GM18507 (cell line): ENCODE measurements around the gene ANKRD13D.
A peak's percentile ranks its signal among the peaks of the same experiment; 100 is the strongest.

Source experiments
- DNase-seq: peaks from one replicate; pipeline ENCODE4 v3.0.0; 2011; ENCODE audit warnings: low read depth; ENCODE audit not compliant: insufficient read length; ENCODE audit errors: extremely low spot score
- FAIRE-seq: peaks from 2 replicates; lab custom pipeline; 2011; peaks lifted over from hg19 to GRCh38; lab: Jason Lieb, UNC

The ANKRD13D gene

DNA sequence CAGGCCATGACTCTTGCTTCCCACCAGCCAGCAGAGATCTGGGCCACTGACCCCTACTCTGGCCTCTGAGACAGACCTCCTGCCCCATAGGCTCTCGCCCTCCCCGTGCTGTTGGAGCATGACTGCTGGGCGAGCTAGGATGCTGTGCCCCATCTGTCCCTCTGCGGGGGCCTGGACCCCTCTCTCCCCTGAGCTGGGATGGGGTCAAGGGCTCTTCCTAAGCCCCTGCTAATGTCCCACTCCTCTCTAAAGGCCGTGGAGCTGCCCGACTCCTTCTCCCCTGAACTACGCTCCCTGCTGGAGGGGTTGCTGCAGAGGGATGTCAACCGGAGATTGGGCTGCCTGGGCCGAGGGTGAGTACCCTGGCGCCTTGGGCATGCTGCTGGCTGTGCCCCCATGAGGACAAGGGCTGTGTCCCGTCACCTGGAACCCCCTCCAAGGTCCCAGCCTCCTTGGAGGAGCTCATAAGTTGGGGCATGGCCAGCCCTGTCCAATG, 6.2 kb upstream of the ANKRD13D start:
- DNase-seq (no peak), FAIRE-seq (no peak)

DNA sequence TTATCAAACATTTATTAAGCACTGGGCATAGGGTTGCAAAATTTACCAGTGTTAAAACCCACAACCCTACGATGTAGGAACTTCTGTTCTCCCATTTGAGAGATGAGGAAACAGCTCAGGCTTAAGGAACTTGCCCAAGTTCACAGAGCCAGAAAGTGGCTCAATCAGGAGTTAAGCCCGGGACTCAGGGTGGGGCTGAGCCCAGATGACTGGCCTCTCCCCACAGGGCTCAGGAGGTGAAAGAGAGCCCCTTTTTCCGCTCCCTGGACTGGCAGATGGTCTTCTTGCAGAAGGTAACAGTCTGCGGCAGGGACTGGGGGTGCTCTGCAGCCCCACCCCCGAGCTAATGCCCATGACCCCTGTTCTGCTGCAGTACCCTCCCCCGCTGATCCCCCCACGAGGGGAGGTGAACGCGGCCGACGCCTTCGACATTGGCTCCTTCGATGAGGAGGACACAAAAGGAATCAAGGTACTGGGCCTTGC, 5.6 kb upstream of the ANKRD13D start:
- FAIRE-seq, result no peak
- DNase-seq, result no peak

DNA sequence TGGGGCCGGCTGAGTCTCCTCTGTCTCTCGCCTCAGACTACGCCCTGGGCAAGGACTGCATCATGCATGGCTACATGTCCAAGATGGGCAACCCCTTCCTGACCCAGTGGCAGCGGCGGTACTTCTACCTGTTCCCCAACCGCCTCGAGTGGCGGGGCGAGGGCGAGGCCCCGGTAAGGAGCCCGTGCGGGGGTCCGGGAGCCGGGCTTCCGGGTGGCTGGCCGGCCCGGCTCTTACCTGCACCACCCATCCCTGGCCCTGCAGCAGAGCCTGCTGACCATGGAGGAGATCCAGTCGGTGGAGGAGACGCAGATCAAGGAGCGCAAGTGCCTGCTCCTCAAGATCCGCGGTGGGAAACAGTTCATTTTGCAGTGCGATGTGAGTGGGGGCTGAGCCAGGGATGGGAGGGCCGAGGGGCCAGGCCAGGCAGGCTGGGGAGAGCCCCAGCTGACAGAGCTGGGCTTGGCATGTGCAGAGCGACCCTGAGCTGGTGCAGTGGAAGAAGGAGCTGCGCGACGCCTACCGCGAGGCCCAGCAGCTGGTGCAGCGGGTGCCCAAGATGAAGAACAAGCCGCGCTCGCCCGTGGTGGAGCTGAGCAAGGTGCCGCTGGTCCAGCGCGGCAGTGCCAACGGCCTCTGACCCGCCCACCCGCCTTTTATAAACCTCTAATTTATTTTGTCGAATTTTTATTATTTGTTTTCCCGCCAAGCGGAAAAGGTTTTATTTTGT, 4.1 kb upstream of the ANKRD13D start:
- no peak for DNase-seq
- no peak for FAIRE-seq

DNA sequence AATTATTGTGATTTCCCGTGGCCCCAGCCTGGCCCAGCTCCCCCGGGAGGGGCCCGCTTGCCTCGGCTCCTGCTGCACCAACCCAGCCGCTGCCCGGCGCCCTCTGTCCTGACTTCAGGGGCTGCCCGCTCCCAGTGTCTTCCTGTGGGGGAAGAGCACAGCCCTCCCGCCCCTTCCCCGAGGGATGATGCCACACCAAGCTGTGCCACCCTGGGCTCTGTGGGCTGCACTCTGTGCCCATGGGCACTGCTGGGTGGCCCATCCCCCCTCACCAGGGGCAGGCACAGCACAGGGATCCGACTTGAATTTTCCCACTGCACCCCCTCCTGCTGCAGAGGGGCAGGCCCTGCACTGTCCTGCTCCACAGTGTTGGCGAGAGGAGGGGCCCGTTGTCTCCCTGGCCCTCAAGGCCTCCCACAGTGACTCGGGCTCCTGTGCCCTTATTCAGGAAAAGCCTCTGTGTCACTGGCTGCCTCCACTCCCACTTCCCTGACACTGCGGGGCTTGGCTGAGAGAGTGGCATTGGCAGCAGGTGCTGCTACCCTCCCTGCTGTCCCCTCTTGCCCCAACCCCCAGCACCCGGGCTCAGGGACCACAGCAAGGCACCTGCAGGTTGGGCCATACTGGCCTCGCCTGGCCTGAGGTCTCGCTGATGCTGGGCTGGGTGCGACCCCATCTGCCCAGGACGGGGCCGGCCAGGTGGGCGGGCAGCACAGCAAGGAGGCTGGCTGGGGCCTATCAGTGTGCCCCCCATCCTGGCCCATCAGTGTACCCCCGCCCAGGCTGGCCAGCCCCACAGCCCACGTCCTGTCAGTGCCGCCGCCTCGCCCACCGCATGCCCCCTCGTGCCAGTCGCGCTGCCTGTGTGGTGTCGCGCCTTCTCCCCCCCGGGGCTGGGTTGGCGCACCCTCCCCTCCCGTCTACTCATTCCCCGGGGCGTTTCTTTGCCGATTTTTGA, 3.3 kb upstream of the ANKRD13D start:
- FAIRE-seq (no peak), DNase-seq (no peak)

DNA sequence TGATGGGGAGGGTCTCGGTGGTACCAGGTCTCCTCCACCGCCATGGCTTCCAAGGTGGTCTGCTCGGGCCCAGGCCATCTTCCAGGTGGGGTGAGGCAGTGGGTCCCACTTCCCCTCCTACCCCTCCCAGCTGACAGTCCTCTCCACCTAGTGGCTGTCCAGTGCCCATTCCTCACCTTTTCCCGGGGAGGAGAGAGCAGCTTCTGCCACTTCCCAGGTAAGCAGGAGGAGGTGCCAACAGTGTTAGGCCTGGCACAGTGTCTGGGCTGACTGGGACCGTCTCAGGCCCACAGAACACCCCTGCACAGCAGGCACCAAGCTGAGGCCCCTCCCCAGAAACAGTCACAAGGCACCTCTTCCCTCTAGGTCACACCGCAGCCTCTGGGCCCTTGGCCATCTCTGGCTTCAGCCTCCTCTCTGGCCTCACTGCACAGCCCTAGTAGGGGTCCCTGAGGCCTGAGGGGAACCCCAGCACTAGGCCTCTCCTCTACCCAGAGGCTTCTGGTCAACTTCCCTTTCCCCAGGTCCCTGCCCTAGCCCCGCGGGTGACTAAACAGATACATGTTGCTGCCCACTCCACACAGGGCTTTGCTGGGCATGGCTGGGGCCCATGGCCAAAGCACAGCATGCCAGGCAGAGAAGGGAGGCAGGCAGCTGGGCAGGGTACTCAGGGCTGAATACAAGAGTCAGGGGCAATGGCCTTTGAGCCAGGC, 2.3 kb upstream of the ANKRD13D start:
- DNase-seq (no peak), FAIRE-seq (no peak)

DNA sequence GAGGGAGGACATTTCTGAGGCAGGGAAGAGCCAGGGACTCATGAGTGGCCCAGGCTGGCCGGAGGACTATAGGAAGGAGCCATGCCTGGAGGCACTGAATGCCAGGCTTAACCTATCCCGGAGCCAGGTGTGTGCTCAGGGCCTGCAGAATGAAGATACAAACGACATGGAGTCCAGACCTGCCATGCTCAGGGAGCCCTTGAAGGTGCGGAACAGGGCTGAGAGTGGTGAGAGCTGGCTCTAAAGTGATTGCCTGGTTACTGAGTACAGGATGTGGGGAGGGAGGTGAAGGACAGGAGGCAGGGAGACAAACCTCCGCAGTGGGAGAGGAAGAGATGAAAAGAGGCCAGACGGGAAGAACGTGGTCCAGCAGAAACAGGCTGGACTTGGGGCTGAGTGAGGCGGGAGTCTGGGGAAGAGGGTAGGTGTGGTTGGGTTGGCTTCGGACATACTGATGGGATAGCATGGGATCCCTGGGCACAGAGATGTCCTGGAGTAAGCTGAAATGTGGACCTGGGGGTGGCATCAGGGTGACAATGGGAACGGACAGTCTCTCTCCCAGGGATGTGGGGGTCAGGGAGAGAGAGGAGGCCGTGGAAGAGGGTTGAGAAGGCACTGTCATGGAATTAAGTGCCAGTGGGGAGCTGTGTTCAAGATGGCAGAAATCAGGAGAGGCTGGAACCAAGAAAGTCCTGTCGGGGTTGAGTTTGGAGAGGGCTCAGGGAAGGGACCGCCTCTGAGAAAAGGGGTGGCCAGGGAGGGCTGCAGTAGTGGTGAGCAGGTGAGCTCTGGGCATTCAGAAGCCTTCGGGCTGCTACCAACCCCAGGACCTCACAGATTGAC, 1.5 kb upstream of the ANKRD13D start:
- no peak for DNase-seq
- no peak for FAIRE-seq

DNA sequence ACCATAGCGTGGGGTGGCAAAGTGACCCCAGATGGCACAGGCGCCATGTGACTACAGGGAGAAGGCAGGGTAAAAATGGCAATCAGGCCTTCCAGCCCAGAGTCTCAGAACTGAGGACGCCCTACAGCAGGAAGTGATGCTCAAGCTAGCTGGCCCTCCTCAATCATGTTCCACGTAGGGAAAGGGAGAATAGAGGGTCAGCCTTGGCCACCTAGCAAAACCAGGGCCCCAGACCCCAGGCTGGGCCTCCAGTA, 978 bp upstream of the ANKRD13D start:
- DNase-seq (no peak), FAIRE-seq (no peak)

DNA sequence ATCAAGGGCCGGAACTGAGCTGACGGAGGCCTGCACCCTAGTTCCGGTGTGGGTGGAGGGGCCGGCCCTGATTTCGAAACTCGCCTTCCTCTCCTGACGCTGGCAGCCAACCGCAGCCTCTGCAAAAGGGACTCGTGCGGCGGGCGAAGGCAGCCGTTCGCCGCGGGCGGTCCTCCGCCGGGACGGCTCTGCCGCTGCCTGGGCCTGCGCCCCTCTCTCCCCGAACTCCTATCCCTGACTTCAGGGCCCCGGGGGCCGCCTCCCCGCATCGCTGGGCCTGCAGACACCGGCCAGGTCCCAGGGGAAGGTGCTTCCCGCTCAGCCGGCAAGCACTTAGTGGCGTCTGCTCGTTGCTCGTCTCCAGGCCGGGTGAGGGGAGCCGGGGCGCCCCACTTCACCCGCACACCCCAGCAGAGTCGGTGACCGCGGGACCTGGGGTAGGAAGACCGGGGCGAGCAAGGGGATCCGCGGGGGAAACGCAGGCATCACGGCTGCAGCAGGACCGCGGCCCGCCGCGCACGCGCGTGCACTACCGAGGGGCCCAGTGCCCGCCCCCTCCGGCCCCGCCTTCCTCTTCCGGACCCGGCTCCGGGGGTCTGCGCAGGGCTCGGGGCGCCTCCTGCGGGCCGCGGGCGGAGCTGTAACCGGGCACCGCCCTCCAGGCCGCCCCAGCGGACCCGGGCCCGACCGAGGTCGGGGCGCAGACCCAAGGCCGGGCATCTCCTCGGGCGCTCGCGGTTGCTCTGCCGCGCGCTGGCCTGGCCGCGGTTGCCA, 464 bp upstream of the ANKRD13D start:
- FAIRE-seq (peak; percentile 95), DNase-seq (peak; percentile 74)

DNA sequence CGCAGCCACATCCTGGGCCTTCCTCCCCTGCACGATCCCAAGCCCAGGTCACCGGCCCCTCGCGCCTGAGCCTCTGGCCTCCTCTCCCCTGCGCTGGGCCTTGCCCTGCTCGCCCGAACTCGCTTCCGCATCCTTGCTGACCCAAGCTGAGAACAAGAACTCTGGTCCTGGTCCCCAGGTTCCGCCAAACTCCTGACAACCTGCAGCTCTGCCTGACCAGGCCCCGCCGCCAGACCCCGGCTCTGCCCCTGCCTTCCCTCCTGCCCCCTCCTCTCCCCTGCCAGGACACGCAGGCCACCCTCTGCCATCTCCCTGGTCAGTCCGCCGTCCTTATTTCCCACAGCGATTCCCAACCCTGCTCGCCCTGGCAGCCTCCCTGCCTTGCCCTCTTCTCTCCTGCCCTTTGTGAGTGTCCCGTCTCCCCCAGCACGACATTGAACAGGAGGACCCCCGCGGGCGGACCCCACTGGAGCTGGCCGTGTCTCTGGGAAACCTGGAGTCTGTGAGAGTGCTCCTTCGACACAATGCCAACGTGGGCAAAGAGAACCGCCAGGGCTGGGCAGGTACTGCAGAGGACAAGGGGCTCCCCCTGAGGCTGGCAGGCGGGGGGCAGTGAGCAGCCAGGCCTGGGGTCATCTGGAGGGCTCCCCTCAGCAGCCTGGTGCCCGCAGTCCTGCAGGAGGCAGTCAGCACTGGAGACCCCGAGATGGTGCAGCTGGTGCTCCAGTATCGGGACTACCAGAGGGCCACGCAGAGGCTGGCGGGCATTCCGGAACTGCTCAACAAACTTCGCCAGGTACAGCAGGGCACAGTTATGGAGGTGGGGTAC, 762 bp downstream of the ANKRD13D start:
- DNase-seq, result no peak
- no peak for FAIRE-seq

DNA sequence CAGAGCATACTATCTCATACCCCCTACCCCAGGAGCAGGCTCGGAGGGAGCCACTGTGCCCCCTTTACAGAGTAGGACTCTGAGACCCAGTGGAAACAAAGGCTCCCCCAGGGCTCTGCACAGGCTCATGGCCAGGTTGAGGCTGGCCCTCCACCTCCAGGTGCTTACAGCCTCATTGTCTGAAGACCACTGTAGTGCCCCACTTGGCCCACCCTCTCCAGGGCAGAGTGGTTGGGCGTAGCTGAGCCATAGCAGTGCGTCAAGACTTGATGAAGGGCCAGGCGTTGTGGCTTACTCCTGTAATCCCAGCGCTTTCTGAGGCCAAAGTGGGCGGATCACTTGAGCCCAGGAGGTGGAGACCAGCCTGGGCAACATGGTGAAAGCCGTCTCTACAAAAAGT, 1.7 kb downstream of the ANKRD13D start:
- DNase-seq, result no peak
- no peak for FAIRE-seq

DNA sequence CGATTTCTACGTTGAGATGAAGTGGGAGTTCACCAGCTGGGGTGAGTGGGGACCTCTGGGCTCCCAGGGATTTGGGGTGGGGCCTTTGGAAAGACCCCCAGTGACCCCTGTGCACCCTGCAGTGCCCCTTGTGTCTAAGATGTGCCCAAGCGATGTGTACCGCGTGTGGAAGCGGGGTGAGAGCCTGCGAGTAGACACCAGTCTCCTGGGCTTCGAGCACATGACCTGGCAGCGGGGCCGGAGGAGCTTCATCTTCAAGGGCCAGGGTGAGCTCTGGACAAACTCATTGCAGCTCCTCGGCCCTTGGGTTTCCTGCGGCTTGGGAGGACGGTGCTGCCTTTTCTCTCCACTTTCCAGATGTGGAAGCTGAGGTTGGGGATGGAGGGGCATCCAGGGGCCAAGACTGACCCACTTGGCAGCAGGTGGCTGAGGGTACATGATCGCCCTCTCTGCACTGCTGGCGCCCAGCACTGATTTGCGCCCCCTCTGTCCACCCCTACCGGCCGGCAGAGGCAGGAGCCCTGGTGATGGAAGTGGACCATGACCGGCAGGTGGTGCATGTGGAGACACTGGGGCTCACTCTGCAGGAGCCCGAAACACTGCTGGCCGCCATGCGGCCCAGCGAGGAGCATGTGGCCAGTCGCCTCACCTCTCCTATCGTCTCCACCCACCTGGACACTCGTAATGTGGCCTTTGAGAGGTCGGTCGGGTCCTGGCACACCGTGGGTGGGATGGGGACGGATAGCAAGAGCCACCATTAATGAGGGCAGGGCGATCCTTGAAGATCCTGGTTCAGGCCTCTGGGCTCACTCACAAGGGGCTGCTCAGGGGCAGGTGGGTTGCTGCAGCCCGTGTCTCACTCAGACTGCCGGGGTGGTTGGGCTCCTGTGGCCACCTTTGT, 2.6 kb downstream of the ANKRD13D start:
- DNase-seq (no peak), FAIRE-seq (no peak)

DNA sequence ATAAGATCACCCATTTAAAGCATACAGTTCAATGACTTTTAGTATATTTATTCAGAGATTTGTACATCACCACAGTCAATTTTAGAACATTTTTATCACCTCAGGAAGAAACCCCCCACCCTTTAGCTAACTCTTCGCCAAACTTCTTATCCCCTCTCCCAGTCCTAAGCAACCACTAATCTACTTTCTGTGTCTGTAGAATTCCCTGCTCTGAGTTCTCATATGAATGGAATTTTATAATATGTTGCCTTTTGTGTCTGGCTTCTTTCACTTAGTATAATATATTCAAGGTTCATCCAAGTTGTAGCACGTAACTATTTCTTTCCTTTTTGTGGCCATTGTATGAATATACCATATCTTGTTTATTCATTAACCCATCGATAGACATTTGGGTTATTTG, 3.6 kb downstream of the ANKRD13D start:
- no peak for FAIRE-seq
- no peak for DNase-seq

DNA sequence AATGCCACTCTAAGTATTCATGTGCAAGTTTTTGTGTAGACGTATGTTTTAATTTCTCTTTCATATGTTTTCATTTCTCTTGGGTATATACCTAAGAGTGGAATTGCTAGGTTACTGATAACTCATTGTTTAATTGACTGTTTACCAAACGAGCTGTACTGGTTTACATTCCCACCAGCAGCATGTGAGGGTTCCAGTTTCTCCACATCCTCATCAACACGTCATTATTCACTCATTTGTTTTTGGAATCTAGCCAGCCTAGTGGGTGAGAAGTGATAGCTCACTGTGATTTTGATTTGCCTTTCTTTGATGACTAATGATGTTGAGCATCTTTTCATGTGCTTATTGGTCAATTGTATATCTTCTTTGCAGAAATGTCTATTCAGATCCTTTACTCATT, 4.0 kb downstream of the ANKRD13D start:
- FAIRE-seq (no peak), DNase-seq (no peak)

DNA sequence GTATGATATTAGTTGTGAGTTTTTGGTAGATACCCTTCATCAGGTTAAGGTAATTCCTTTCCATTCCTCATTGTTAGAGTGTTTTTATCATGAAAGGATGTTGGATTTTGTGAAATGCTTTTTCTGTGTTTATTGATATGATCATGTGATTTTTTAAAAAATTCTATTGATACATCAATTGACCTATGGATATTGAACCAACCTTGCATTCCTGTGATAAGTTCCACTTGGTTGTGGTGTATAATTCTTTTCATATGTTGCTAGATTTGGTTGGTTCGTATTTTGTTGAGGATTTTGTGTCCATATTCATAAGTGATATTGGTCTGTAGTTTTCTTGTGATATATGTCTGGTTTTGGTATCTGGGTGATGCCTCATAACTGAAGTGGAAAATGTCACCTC, 6.7 kb downstream of the ANKRD13D start:
- DNase-seq, result no peak
- no peak for FAIRE-seq

DNA sequence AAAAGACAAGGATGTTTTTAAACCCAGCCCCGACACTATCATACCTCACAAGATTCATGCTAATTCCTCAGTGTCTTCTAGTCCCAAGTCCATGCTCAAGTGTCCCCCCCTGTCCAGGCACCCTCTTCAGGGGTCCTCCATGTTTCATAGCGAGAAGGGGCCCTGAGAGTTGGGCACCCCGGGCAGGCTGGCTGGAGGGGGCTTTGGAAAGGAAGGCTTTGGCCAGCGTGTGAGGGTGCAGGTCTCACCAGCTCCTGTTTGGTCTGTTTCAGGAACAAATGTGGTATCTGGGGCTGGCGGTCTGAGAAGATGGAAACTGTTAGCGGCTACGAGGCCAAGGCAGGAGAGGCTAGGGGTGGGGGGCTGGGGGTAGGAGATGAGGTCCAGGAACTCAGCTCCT, 9.7 kb downstream of the ANKRD13D start:
- no peak for FAIRE-seq
- no peak for DNase-seq

DNA sequence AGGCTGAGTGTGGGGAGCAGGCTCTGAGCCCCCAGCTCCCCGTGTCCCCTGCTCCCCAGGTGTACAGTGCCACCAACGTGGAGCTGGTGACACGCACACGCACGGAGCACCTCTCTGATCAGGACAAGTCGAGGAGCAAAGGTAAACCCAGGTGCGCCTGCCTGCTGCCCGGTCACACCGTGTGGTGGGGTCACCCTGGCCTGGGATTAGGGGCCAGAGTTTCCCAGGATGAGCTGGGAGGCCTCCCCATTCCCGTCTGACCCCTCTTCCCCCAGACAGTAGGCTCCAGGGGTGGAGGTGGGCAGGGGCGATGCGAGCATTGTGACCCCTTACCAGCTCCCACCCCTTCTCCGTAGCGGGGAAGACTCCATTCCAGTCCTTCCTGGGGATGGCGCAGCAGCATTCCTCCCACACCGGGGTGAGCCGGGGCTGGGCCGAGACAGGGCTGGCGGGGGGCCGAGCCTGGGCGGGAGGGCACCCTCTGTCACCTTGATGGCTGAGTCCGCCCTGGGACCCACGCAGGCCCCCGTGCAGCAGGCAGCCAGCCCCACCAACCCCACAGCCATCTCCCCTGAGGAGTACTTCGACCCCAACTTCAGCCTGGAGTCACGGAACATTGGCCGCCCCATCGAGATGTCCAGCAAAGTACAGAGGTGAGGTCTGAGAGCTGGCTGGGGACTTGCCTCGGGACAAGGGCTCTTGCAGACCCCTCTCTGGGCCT, 10.5 kb downstream of the ANKRD13D start:
- FAIRE-seq, result no peak
- no peak for DNase-seq
